Hepatocyte (in vitro differentiated cells): ENCODE measurements around the gene SLC35E2B.

Experiments used
- EZH2 ChIP-seq: fragments of 200-600 bp; sonication (generic); IDR thresholded peaks from 2 replicates; pipeline ENCODE4 v1.6.1; 2016; ENCODE audit warnings: antibody characterized with exemption, mild to moderate bottlenecking, borderline replicate concordance
- EZH2phosphoT487 ChIP-seq: fragments of 200-600 bp; sonication (generic); IDR thresholded peaks from one replicate; pipeline ENCODE4 v1.6.1; 2018; ENCODE audit warnings: antibody characterized with exemption, mild to moderate bottlenecking, low read depth, moderate library complexity; ENCODE audit not compliant: unreplicated experiment, severe bottlenecking
- TF ChIP-seq, protein P1 (sequence below): fragments of 200-600 bp; sonication (generic); IDR thresholded peaks from 2 replicates; pipeline ENCODE4 v1.5.1; 2016; ENCODE audit warnings: antibody characterized with exemption, mild to moderate bottlenecking; ENCODE audit not compliant: poor library complexity

DNA sequence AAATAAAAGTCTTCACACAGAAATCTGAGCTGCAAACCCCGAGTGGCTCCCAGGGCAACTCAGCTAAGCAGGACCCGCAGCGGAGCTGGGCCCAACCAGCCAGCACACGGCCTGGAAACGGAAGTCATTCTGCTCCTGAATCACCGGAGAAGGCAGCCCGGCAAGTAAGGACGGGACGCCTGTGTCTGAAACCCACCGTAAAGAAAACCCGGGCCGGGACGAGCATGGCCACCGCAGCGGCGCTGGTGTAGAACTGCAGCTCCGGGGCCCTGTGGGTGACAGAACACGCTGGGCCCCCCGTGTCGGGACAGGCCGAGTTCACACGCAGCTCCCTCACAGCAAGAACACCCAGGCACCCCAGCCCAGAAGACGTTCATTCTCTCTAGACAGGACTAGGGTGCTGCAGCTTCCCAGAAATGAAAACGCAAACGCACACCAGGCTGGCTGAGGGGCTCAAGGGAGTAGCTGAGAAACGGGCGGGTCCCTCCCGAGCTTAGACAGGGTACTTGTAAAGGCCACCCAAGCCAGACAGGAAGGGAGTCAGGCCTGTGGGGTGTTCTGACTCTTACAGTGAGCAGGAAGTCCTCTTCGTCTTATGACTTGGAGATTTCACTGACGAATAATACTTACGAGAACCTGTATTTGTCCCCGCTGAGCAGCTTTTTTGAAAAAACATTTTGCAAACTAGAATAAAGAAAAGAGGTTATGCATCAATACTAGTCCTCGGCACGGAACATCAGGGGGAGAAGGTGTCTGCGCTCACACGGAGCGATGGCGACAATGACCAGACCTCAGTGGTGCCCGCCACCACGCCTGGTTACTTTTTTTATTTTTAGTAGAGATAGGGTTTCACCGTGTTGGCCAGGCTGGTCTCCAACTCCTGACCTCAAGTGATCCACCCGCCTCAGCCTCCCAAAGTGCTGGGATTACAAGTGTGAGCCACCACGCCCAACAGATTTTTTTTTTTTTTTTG, 22.8 kb downstream of the SLC35E2B start:
- TF ChIP-seq, protein P1, sequence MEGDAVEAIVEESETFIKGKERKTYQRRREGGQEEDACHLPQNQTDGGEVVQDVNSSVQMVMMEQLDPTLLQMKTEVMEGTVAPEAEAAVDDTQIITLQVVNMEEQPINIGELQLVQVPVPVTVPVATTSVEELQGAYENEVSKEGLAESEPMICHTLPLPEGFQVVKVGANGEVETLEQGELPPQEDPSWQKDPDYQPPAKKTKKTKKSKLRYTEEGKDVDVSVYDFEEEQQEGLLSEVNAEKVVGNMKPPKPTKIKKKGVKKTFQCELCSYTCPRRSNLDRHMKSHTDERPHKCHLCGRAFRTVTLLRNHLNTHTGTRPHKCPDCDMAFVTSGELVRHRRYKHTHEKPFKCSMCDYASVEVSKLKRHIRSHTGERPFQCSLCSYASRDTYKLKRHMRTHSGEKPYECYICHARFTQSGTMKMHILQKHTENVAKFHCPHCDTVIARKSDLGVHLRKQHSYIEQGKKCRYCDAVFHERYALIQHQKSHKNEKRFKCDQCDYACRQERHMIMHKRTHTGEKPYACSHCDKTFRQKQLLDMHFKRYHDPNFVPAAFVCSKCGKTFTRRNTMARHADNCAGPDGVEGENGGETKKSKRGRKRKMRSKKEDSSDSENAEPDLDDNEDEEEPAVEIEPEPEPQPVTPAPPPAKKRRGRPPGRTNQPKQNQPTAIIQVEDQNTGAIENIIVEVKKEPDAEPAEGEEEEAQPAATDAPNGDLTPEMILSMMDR = no peak
- TF ChIP-seq EZH2 (no peak), EZH2phosphoT487 (no peak)
